ENCODE data around the gene HPS4.
A peak's percentile ranks its signal among the peaks of the same experiment; 100 is the strongest.
"Not testable (repeated sequence)": the region's sequence is repeated elsewhere in the genome, so short reads cannot be mapped to it uniquely, and the experiment has no call there.

The HPS4 gene

GRCh38 chr22:26483439-26484359, at the start of gene HPS4, which contains the start of gene SRRD:
Gene HPS4, minus strand, starts transcription at chr22:26483783. Its CDS starts 2,021 bp downstream, at chr22:26481762.
Gene SRRD, plus strand, starts transcription at chr22:26483877. Its CDS starts 14 bp downstream, at chr22:26483891.
- peak; percentile 81 for DNase-seq

GRCh38 chr22:26529345-26529744, 45.8 kb upstream of the HPS4 start:
- no peak for DNase-seq

GRCh38 chr22:26528518-26528917, 44.9 kb upstream of the HPS4 start:
- DNase-seq: not testable (repeated sequence)

GRCh38 chr22:26527574-26528465, 44.2 kb upstream of the HPS4 start:
- DNase-seq: no peak

GRCh38 chr22:26527167-26527566, 43.6 kb upstream of the HPS4 start:
- no peak for DNase-seq

GRCh38 chr22:26525946-26526564, 42.5 kb upstream of the HPS4 start:
- no peak for DNase-seq

- no peak for DNase-seq
Measured at GRCh38 chr22:26524870-26525269, 41.3 kb upstream of the HPS4 start.

- DNase-seq: no peak
Measured at GRCh38 chr22:26522592-26522991, 39.0 kb upstream of the HPS4 start.

GRCh38 chr22:26522012-26522411, 38.4 kb upstream of the HPS4 start:
- DNase-seq: no peak

- DNase-seq: no peak
Measured at GRCh38 chr22:26517429-26517828, 33.8 kb upstream of the HPS4 start.

GRCh38 chr22:26516503-26516902, 32.9 kb upstream of the HPS4 start:
- DNase-seq: no peak

- DNase-seq: no peak
Measured at GRCh38 chr22:26515931-26516330, 32.3 kb upstream of the HPS4 start.

GRCh38 chr22:26514419-26515161, 31.0 kb upstream of the HPS4 start:
- DNase-seq: no peak

GRCh38 chr22:26513838-26514237, 30.3 kb upstream of the HPS4 start:
- no peak for DNase-seq

- peak; percentile 66 for DNase-seq
Measured at GRCh38 chr22:26512149-26512793, 28.7 kb upstream of the HPS4 start, which contains the start of gene TFIP11. Gene TFIP11, minus strand, starts transcription at chr22:26512473. Its CDS starts 2,201 bp downstream, at chr22:26510272.

GRCh38 chr22:26508148-26508547, 24.6 kb upstream of the HPS4 start:
- no peak for DNase-seq

- no peak for DNase-seq
Measured at GRCh38 chr22:26503758-26504157, 20.2 kb upstream of the HPS4 start.

- DNase-seq: peak; percentile 11
Measured at GRCh38 chr22:26502688-26503561, 19.3 kb upstream of the HPS4 start.

- DNase-seq: no peak
Measured at GRCh38 chr22:26501996-26502395, 18.4 kb upstream of the HPS4 start.

GRCh38 chr22:26499188-26499703, 15.7 kb upstream of the HPS4 start:
- DNase-seq: no peak

All from NCI-H510A treated with DMSO at 0.1 percent for 48 hours (cell line).